Gastroesophageal sphincter (tissue), 4 donors: ENCODE data around the gene RECQL5. TPM values are rescaled to one million over a fixed set of nuclear protein-coding genes. Genes with fewer than 3 reads are reported as not detected.

ENCODE experiments used
- ATAC-seq: fragments of 150-250 bp; one replicate; pipeline ENCODE4 v1.9.1; 2016; ENCODE audit warnings: mild to moderate bottlenecking, moderate library complexity
- H3K27ac ChIP-seq, 4 donors: fragments of 200-600 bp; sonication (generic) in 3 of 4; 1 replicate in 3 of 4; 2 replicates in 1 of 4; pipeline ENCODE4 v1.5.1; 2016 to 2019
- H3K27me3 ChIP-seq: fragments of 200-600 bp; sonication (generic); one replicate; pipeline ENCODE4 v1.5.1; 2019
- H3K36me3 ChIP-seq, 2 donors: fragments of 200-600 bp; sonication (generic); one replicate each; pipeline ENCODE4 v1.5.1; 2019; ENCODE audit warnings: control low read depth in 1 of 2
- H3K4me1 ChIP-seq, 3 donors: fragments of 200-600 bp; sonication (generic); 1 replicate in 2 of 3; 2 replicates in 1 of 3; pipeline ENCODE4 v1.5.1; 2016 to 2019; ENCODE audit warnings: control low read depth in 2 of 3
- H3K4me3 ChIP-seq, 2 donors: fragments of 200-600 bp; sonication (generic); one replicate each; pipeline ENCODE4 v1.5.1; 2019; ENCODE audit warnings: mild to moderate bottlenecking in 1 of 2, moderate library complexity in 1 of 2
- H3K9me3 ChIP-seq, 3 donors: fragments of 200-600 bp; sonication (generic); one replicate each; pipeline ENCODE4 v1.5.1; 2017 to 2019; ENCODE audit warnings: control low read depth in 2 of 3
- CTCF ChIP-seq, 4 experiments: fragments of 200-600 bp in 2 of 4; fragments of 450-650 bp in 2 of 4; sonication (generic) in 1 of 4; IDR thresholded peaks; one replicate each; pipeline ENCODE4 v1.5.1; 2017 to 2019; ENCODE audit warnings: antibody characterized with exemption in 4 of 4, mild to moderate bottlenecking in 2 of 4, moderate library complexity in 2 of 4
- EP300 ChIP-seq: sonication (generic); formaldehyde crosslinking; IDR thresholded peaks from one replicate; pipeline ENCODE4 v1.6.1; 2017; ENCODE audit warnings: antibody characterized with exemption, mild to moderate bottlenecking
- POLR2A ChIP-seq, 2 donors: fragments of 450-650 bp; IDR thresholded peaks; one replicate each; pipeline ENCODE4 v1.6.1; 2017; ENCODE audit warnings: antibody characterized with exemption in 2 of 2, mild to moderate bottlenecking in 2 of 2, moderate library complexity in 1 of 2
- POLR2AphosphoS5 ChIP-seq: sonication (generic); formaldehyde crosslinking; IDR thresholded peaks from one replicate; pipeline ENCODE4 v1.6.1; 2017; ENCODE audit warnings: antibody characterized with exemption
- WGBS, 2 donors: methylation state at CpG; one replicate each; pipeline ENCODE4 v1.1.5; 2018; ENCODE audit warnings: low coverage in 1 of 2; 5-methylcytosine and 5-hydroxymethylcytosine counted together
- total RNA-seq, 4 donors: library from RNA; depleted of rRNA; stranded (reverse); fragments of >200 nt; gene quantifications; one replicate each; pipeline ENCODE4 v1.1.0, GENCODE V29; 2016

Gene RECQL5
- total RNA-seq, 4 donors from 2014 or later = 6.4 to 15.1 (median 13.6) TPM

GRCh38 chr17:75689441-75689873 is 22.5 kb upstream of the RECQL5 start:
- no peak for ATAC-seq
- TF ChIP-seq POLR2AphosphoS5 (no peak), CTCF (IDR thresholded peaks at IDR 0.05) (no peak)
- no peak overlapping the region for H3K4me3 ChIP-seq
- peaks cover 0 to 96% (median 28%) of the 10 kb centered on the region in 3 donors for H3K4me1 ChIP-seq
- peak overlapping the region in 3 of 4 donors; percentile 64 to 86 (median 74) for H3K27ac ChIP-seq
- WGBS, 2 donors = 82 to 83% methylated on average over 2 to 4 of the region's 6 CpGs
- H3K9me3 ChIP-seq = no peaks in the 10 kb centered on the region
- no peaks in the 10 kb centered on the region for H3K27me3 ChIP-seq
- peaks cover 0 to 28% of the 10 kb centered on the region in 2 donors for H3K36me3 ChIP-seq

GRCh38 chr17:75688209-75688825 is 21.4 kb upstream of the RECQL5 start:
- Histone ChIP-seq H3K4me3 (no peak overlapping the region), H3K9me3 (no peaks in the 10 kb centered on the region), H3K27ac (peak overlapping the region in 3 of 4 donors; percentile 64 to 78 (median 74)), H3K4me1 (peaks cover 0 to 91% (median 20%) of the 10 kb centered on the region in 3 donors), H3K36me3 (peaks cover 0 to 18% of the 10 kb centered on the region in 2 donors), H3K27me3 (no peaks in the 10 kb centered on the region)
- TF ChIP-seq POLR2AphosphoS5 (no peak), CTCF (IDR thresholded peaks at IDR 0.05) (no peak), EP300 (no peak)
- no peak for ATAC-seq
- 56 to 65% methylated on average over 6 to 10 of the region's 11 CpGs for WGBS, 2 donors

DNA sequence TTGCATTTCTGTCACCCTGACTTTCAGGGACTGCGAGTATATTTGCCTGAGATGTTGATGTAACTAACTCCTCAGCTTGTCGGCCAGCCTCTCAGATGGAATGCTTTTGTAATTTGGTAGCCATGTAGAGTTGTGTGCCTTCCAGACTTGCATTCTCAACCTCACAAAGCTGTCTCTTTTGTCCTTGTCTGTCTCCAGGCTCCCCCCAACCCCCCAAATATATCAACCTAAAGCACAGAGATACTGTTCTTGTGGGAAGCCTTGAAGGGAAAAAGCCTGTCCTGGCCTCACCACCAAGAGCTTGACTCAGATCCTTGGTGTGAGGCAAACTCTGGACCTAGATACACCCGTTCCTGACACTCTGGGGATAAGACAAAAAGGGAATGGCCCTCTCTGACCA is 18.5 kb upstream of the RECQL5 start:
- Histone ChIP-seq H3K36me3 (peaks cover 0 to 6% of the 10 kb centered on the region in 2 donors), H3K27ac (peak overlapping the region in 3 of 4 donors; percentile 64 to 74 (median 65)), H3K27me3 (no peaks in the 10 kb centered on the region), H3K4me1 (peaks cover 0 to 82% (median 13%) of the 10 kb centered on the region in 3 donors), H3K4me3 (no peak overlapping the region), H3K9me3 (no peaks in the 10 kb centered on the region)
- TF ChIP-seq EP300 (no peak), POLR2A (IDR thresholded peaks at IDR 0.05) (no peak), CTCF (IDR thresholded peaks at IDR 0.05) (no peak), POLR2AphosphoS5 (no peak)
- no peak for ATAC-seq
- 55 to 85% methylated on average over 2 to 3 of the region's 3 CpGs for WGBS, 2 donors

DNA sequence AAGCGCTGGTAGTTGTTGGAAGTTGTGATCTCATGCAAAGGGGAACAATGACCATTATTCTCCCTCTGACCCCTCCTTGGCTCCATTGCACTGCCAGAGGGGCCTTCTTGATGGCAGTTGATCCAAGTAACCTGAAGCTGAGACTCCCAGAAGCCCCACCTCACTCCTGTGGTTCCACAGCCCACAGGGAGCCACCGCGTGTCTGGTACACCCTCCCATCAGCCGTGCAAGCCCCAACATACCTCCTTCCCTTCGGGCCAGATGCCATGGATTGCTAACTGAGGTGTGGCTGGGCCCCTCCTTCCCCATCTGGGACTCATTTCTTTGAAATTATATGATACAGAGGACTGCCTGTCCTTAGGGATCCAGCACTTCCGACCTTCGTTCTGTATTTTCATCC is 18.0 kb upstream of the RECQL5 start:
- WGBS, 2 donors = 70% methylated on average over 6 to 7 of the region's 7 CpGs
- Histone ChIP-seq H3K4me3 (no peak overlapping the region), H3K4me1 (peaks cover 0 to 82% (median 10%) of the 10 kb centered on the region in 3 donors), H3K27me3 (no peaks in the 10 kb centered on the region), H3K9me3 (no peaks in the 10 kb centered on the region), H3K36me3 (peaks cover 0 to 8% of the 10 kb centered on the region in 2 donors), H3K27ac (peak overlapping the region in 3 of 4 donors; percentile 64 to 74 (median 65))
- TF ChIP-seq POLR2AphosphoS5 (no peak), POLR2A (IDR thresholded peaks at IDR 0.05) (no peak), CTCF (IDR thresholded peaks at IDR 0.05) (no peak), EP300 (no peak)
- no peak for ATAC-seq

DNA sequence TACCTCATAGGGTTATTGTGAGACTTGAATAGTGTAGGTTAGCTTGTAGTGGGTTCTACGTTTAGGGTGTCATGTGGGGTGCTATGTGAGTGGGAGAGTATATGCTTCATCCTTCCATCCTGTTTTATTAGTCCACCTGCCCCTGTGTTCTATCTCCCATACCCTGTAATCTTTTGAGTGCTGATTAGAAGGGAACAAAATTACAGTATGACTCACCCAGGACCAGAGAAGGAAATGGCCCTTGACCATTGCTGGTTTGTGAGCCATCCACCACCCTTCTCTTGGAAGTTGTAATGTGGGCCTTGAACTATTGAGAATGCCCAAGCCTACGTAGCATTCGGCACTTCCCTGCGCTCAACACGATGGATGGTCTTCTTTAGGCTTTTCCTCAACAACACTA is 17.3 kb upstream of the RECQL5 start:
- no peaks in the 10 kb centered on the region for H3K27me3 ChIP-seq
- peaks cover 0 to 15% of the 10 kb centered on the region in 2 donors for H3K36me3 ChIP-seq
- 84 to 100% methylated on average over 1 to 5 of the region's 5 CpGs for WGBS, 2 donors
- no peaks in the 10 kb centered on the region for H3K9me3 ChIP-seq
- no peak for TF ChIP-seq POLR2A (IDR thresholded peaks at IDR 0.05)
- no peak for TF ChIP-seq POLR2AphosphoS5
- TF ChIP-seq EP300 = no peak
- TF ChIP-seq CTCF (IDR thresholded peaks at IDR 0.05) = no peak
- H3K4me3 ChIP-seq = no peak overlapping the region
- peaks cover 0 to 82% (median 7%) of the 10 kb centered on the region in 3 donors for H3K4me1 ChIP-seq
- H3K27ac ChIP-seq = peak overlapping the region in 2 of 4 donors; percentile 65 to 74
- no peak for ATAC-seq
